ENCODE data around the gene KPNA2.
A peak's percentile ranks its signal among the peaks of the same experiment; 100 is the strongest.
"Not testable (repeated sequence)": the region's sequence is repeated elsewhere in the genome, so short reads cannot be mapped to it uniquely, and the experiment has no call there.

The KPNA2 gene

DNA sequence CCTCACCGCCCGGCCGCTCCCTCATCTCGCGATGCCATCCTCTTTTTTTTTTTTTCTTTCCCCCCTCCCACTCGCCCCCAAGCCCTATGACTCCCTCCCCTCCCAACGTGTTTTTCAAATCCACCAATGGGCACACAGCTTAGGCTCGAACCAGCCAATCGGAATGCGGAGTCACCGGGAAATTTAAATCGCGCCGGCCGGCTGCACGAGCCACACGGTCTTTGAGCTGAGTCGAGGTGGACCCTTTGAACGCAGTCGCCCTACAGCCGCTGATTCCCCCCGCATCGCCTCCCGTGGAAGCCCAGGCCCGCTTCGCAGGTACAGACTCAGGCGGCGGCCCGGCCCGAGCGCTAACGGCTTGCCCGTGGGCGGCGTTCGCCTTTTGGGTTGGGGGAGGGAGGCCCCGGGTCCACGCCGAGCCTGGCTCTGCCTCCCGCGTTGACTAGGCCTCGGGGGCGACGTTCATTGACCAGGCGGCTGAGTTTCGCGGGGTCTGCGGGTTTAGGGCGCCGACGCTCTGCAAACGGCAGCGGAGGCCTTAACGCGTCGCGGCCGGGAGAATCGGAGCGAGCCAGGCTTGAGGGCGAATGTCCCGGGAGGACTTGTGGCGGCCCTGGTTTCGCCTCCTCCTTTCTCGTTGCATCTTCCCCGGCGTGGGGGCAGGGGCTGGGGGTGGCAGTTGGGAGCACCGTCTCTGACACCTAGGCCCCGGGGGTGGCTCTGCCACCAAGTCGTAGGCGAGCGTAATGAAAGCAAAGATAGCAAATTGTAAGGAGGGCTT lies at the start of gene KPNA2:
Gene KPNA2, plus strand, starts transcription at position 213 of the 781 bp plus-strand sequence. CDS start 1,398 bp downstream, outside the sequence.
- peak; percentile 95 for DNase-seq

- DNase-seq, result no peak
Observed at GRCh38 chr17:67990909-67991308, 44.6 kb upstream of the KPNA2 start.

DNA sequence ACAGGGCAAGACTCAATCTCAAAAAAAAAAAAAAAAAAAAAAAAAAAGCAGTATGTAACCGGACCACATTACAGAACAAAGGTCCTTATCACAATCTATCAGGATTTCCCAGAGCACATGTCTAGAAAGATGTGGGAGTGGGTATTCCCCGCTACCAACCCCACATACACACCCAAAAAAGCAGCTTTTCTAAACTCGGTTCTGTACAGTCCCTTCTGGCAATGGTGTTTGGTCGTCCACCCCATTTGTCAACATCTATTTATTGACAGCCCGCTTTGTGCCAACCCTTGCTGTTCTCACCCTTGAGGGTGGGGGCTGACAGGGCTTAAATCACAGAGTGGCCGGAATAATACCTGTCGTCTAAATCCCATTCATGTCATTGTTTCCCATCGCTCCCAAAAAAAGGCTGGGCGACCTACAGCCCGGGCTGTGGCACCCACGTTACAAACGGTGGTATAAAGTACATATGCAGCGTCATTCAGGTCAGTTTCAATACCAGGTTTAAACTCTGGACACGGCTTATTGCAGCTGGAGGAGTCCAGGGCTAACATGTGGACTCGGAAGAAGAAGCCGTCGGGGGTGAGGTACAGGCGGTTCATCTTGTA lies 42.9 kb upstream of the KPNA2 start:
- no peak for DNase-seq

DNA sequence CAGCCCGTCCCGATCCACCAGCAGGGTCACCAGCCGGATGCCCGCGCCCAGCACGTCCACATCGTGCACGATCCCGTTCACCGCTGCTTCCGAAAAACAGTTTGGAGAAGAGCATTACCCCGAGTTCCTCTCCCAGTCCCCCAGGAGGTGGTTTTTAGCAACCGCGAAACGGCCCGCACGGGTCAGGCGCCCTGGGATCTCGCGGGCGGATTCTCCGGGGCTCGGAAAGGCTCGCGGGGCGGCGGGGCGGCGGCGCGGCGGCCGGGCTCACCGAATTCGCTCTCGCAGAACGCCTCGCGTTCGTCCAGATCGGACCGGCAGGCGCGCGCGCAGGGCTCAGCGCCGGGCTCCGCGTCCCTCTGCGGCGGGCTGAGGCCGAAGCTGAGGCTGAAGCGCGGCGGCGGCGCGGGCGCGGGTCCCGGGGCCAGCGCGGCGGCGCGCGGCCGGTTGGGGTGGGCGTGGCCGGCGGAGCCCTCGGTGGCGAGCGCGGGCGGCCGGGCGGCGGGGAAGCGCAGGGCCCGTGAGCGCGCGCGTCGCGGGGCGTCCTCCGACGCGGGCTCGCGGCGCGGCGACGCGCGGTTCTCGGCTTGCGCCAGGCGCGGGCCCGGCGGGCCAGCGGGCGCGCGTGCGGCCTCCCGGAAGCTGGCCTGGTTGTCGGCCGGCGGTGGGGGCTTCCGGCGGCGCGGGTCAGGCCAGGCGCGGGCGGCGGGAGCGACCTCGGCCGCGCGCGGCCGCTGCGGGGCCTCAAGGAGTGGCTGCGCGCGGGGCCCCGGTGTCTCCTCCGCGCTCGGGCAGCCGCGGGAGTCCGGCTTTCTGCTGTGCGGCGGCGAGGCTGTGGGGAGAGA lies 42.2 kb upstream of the KPNA2 start:
- DNase-seq, result peak; percentile 75

DNA sequence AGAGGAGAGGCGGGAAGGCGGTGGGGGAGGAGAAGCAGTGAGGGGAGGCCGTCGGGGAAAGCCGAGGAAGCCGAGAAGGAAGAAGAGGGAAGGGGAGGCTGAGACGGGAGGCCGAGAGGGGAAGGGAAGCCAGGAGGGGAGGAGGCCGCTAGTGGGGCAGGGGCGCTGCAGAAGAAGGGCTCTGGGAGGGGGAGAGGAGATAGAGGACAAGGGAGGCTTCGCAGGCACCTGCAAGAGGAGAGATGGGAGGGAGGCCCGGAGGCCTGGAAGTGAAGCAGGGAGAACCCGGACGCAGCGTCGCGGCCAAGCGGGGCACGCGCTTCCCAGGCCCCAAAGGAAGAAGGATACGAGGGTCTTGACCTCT lies 41.6 kb upstream of the KPNA2 start:
- DNase-seq, result no peak

DNA sequence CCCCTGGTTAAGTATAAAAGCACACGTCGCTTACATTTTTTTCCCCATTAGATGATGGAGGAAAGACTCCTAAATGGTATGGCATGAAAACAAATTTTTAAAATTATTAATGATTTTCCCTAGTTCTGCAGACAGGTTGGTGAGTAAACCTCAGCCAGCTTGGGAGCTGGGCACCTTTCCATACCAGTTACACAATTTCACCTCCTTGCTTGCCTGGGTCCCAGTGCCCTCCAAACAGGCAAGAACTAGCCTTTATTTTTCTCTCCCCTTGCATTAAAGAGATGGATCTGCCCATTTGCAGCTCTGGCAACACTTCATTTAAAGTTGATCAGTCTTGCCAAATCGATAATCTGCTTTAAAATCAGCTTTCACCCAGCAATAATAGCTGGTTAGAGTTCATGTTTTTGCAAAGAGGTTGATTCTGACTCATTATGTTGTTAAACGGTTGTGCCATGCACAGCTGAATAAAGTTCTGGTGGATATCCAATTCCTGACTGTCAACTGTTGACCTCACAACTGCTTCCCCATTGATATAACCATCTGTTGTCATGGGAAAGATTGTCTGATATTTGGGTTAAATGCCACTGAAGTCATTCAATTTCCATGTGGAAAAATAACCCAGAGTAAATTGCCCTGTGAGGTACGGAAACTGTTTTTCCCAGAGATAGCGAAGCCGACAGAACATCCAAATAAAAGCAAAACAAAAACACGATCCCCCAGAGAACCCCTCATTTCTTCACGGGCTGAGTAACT lies 40.5 kb upstream of the KPNA2 start:
- no peak for DNase-seq

GRCh38 chr17:67995570-67996263 lies 39.8 kb upstream of the KPNA2 start:
- DNase-seq, result no peak

DNA sequence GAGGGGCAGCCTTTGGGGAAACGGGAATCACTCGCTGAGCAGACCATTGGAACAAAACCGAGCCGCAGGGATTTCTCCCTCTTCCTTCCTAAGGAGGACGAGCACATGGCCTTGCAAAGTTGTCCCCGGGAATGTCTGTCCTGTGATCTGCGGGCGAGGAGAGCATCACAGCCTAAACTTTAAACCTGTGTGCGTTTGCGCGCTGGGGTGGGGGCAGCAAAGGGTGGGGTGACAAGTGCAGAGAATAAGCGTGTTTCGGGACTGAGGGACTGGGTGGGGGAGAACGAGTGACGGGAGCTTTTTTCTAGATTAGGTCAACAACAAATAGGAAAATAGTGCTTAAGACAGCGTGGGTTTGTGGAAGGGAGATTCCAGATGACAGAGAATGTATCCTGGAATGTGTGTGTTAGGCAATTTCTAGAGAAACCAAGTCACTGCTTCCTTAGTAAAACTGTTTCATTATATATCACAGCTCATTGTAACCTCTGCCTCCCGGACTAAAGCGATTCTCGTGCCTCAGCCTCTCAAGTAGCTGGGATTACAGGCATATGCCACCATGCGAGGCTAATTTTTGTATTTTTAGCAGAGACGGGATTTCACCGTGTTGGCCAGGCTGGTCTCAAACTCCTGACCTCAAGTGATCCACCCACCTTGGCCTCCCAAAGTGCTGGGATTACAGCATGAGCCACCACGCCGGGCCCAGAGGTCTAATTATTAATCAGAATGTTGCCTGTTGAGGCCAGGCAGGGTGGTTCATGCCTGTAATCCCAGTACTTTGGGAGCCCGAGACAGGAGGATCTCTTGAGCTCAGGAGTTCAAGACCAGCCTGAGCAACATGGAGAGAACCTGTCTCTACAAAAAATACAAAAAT lies 39.0 kb upstream of the KPNA2 start, which contains the start of gene C17orf58:
Gene C17orf58, minus strand, starts transcription at position 169 of the 871 bp plus-strand sequence. CDS start 271 bp downstream, outside the sequence.
- DNase-seq, result not testable (repeated sequence)

GRCh38 chr17:67998466-67998865 lies 37.1 kb upstream of the KPNA2 start:
- DNase-seq, result no peak

DNA sequence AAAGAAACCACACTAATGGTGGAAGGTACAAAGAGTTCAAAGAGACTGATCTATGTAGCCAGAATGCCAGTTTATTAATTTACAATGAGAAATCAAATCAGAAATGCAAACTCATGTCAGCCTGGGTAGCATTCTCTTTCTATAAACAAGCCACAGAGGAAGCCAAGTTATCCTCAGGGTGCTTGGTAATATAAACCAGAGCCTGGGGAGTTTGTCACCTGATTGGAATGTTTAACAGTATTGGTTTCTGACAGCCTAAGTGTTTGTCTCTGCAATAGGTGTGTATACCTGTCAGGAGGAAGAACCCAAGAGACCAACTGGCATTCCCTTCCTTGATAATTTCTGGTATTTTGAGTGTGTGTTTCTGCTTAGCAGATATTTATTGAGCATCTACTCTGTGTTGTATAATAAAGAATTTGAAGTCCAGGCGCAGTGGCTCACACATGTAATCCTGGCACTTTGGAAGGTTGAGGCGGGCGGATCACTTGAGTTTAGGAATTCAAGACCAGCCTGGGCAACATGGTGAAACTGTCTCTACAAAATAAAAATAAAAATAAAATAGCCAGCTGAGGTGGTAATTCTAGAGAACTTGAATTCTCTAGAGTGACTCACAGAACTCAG lies 36.1 kb upstream of the KPNA2 start:
- no peak for DNase-seq

- no peak for DNase-seq
Observed at GRCh38 chr17:68004201-68004600, 31.3 kb upstream of the KPNA2 start.

- no peak for DNase-seq
Observed at GRCh38 chr17:68006797-68007196, 28.7 kb upstream of the KPNA2 start.

GRCh38 chr17:68011199-68011665 lies 24.3 kb upstream of the KPNA2 start:
- no peak for DNase-seq

GRCh38 chr17:68013385-68013784 lies 22.1 kb upstream of the KPNA2 start:
- DNase-seq, result no peak

DNA sequence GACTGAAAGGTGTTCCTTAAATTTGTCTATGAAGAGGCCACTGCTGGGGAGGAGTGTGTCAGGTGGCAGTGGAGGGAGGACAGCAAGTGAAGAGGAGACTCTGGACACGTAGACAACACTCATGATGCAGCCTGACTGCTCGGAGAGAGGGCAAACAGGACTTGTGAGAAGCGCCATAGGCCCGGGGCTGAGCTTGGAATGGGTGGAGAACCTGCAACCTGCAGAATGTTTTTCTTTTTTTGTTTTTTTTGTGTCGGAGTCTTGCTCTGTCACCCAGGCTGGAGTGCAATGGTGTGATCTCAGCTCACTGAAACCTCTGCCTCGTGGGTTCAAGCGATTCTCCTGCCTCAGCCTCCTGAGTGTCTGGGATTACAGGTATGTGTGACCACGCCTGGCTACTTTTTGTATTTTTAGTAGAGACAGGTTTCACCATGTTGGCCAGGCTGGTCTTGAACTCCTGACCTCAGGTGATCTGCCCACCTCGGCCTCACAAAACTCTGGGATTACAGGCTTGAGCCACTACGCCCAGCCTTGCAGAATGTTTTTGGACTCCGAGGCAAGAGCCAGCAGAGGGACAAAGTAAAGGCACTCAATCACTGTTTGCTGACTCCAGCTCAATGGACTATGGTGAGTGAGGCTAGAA lies 20.3 kb upstream of the KPNA2 start:
- DNase-seq, result no peak

GRCh38 chr17:68016838-68017237 lies 18.7 kb upstream of the KPNA2 start:
- no peak for DNase-seq

DNA sequence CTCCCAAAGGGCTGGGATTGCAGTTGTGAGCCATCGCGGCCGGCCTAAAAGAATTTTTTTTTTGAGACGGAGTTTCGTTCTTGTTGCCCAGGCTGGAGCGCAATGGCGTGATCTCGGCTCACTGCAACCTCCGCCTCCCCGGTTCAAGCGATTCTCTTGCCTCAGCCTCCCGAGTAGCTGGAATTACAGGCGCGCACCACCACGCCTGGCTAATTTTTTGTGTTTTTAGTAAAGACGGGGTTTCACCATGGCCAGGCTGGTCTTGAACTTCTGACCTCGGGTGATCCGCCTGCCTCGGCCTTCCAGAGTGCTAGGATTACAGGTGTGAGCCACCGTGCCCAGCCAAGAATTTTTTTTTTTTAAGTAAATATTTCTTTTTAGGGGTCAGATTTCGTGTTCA lies 17.0 kb upstream of the KPNA2 start:
- not testable (repeated sequence) for DNase-seq

- DNase-seq, result no peak
Observed at GRCh38 chr17:68019336-68019674, 16.2 kb upstream of the KPNA2 start.

- DNase-seq, result peak; percentile 96
Observed at GRCh38 chr17:68019675-68020408, 15.7 kb upstream of the KPNA2 start.

DNA sequence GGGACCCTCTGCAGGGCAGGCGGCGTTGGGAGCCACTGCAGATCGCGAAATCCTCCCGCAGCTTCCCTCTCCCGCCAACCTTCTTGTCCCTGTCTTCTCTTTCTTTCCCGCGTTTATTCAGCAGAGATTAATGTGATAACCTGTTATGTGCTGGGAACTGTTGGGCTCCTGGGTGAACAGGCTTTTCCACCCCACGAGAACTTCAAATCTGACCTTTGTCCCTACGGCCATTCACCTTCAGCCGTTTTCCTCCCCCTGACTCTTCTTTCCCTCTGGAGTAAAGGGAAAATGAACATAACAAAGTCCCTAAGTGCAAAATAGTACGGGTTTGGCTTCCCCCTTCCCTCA lies 15.2 kb upstream of the KPNA2 start:
- no peak for DNase-seq

Data from KG1 (cell line).